LoVo (cell line): ENCODE data around the gene RIC3.

Experiments used
- DNase-seq: peaks from one replicate; pipeline ENCODE4 v3.0.0-alpha.2; 2016; ENCODE audit warnings: low spot score

The RIC3 gene

GRCh38 chr11:8086001-8086479 is 82.8 kb downstream of the RIC3 start:
- DNase-seq: no peak

DNA sequence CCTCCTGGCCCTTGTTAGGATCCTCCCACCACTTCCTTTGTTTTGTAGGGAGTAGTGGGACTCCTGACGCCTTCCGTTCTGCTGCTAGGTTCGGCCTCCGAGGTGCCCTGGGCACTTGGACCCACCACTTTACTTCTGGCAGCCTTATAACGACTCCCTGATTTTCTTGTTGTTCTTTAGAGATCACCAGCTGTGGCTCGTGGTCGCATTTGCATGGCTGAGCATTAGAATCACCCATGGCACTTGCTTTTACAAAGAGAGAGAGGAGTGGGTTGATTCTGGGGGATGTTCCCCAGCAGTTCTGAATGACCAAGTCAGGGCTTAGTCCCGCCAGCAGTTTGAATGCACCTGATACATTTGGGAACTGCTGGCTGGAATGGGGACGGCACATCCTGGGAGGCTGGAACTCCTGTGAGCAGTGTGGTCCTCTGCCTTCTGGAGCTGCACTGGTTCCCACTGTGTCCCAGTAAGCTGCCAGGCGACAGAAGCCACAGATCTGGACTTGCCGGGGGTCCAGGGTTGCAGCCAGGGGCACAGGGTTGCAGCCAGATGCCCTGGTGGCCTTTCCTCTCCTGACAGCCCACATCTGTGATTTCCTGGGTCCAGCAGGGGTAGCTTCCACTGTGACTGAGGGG is 83.7 kb downstream of the RIC3 start:
- DNase-seq: no peak

DNA sequence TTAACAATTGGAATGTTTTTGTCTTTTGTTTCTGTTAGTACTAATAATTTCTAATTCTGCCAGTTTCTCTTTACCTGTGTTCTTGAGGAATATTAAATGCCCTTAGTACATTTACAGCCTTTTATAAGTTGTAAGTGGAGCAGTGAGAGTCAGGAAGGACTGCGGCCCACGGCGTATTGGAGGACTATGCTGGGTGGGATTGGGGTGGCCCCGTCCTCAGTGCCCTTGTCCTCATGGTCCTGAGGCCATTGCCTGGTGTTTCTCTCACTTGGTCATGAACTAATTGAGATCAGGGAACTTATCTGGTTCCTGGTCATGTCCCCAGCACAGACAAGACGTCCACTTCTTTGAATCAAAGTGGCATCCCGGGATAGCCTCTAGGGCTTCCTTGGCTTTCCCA is 84.5 kb downstream of the RIC3 start:
- DNase-seq: no peak

- DNase-seq: no peak
These were observed 84.9 kb downstream of the RIC3 start for GRCh38 chr11:8083871-8084281.

GRCh38 chr11:8083088-8083395 is 85.8 kb downstream of the RIC3 start:
- DNase-seq: no peak

GRCh38 chr11:8082391-8083087 is 86.3 kb downstream of the RIC3 start:
- no peak for DNase-seq

- no peak for DNase-seq
These were observed 87.1 kb downstream of the RIC3 start for GRCh38 chr11:8081591-8082250.

- no peak for DNase-seq
These were observed 87.9 kb downstream of the RIC3 start, which contains the start of gene TUB for GRCh38 chr11:8080674-8081590. TSS of gene TUB (plus strand) at chr11:8081211. CDS start at chr11:8081511, 300 bp downstream.

- DNase-seq: no peak
These were observed 88.7 kb downstream of the RIC3 start for GRCh38 chr11:8080069-8080670.

- DNase-seq: no peak
These were observed 89.6 kb downstream of the RIC3 start for GRCh38 chr11:8079111-8079675.

DNA sequence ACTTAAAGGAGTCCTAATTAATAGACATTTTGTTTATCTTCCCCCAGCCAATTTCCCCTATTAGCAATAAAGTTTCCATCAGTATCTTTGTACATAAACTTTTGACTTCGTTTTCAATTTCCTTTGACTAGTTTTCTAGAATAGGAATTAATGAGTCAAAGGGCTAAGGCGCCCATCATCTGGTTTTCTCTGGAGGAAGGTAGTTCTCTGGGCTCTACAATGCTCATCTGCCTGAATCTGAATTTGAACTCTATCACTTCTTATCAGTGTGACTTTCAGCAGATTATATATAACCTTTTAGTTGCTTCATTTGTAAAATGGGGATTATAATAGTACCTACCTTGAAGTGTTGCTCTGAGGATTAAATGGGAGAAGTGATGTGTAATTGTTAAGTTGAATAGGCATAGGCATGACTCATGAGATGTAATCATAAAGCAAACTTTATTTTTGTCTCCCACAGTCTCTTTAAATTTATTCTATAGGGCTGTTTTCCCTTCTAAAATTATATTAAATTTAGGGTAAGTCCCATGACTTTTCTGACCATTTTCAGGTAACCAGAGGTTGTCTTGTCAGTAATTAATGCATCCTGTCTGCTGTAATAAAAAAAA is 93.6 kb downstream of the RIC3 start:
- no peak for DNase-seq

DNA sequence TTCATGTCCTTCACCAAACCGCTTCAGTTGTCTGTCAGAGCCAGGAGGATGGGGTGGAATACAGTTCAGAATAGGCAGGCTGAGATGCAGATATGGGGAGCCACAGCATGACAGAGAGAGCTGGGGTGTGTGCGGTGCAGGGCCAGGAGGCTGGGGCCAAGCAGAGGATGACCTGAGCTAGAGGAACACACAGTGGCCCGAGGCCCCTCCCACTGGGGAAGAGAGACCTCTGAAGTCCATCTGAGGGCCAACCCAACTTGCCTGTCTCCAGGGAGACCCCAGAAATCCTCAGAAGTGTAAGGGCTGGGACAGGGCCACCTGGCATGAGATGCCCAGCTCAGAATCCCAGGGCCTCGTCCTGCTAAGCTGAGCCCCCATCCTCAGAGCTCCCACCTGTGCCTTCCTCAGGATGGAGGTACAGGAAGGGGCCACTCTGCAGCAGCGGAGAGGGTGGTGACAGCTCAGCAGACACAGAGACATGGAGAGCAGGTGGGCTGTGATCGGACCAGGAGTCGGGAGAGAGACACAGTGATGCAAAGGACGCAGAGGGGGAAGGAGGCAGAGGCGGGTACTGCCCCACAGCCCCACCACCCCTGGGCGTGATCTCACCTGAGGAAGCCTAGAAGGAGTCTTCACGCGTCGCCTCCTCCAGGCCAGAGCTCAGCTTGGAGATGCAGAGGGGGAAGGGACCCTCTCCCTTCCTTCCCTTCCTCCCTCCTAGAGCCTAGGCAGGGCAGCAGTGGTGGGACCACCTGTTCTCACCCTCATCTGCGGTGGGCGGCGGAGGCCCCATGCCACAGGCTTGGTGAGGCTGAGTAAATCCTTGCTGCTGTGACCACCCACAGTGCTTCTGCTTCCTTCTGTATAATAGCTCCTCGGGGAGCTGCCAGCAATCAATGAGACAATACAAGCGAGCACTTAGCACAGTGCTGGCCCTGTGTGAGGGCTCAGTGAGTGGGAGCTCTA is 96.9 kb downstream of the RIC3 start:
- no peak for DNase-seq

DNA sequence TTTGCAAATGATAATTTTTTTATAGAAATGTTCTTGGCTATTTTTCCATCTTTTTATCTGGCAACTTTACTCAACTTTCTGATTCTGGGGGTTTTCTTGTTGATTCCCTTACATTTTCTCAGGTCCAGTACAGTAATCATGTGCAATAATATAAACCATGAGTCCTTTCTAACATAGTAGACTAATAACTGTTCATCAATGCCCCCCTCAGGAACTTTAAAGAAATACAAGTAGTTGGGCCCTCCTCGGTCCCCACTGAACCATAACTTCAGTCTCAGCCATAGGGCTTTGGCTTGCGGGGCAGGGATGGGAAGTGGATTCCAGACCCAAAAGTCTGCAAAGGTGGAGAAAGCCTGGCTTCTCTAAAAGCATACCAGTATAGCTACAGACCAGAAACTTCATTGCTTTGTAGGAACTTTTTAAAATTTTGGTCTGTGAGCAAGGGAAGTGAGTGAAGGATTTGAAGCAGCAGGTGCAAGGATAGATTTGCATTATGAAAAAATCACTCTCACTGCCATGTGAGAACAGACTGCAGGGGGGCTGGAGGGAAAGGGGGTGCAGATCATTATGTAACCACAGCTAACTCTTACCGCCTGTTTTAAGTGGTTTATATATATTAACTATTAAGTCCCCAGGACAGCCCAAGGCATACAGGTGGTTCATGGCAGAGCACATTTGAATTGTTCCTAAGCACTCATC is 98.3 kb downstream of the RIC3 start:
- DNase-seq: peak; percentile 11

DNA sequence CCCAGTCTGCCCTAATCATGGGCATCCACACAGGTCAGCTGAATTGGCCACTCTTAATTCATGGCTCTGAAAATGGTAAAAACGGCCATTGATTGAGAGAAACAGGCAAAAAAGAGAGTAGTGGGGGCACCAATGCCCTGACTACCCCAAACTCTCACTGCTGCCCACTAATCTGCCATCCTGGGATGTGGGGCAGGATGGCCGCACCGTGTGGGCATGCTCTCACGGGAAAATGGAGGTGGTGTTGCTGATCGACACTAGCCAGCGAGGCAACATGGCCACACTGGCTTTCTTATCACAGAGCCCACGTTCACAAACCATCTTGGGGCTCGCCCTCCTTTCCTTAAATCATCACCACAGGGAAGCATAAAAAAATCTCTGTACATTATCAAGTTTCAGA is 99.1 kb downstream of the RIC3 start:
- DNase-seq: no peak

DNA sequence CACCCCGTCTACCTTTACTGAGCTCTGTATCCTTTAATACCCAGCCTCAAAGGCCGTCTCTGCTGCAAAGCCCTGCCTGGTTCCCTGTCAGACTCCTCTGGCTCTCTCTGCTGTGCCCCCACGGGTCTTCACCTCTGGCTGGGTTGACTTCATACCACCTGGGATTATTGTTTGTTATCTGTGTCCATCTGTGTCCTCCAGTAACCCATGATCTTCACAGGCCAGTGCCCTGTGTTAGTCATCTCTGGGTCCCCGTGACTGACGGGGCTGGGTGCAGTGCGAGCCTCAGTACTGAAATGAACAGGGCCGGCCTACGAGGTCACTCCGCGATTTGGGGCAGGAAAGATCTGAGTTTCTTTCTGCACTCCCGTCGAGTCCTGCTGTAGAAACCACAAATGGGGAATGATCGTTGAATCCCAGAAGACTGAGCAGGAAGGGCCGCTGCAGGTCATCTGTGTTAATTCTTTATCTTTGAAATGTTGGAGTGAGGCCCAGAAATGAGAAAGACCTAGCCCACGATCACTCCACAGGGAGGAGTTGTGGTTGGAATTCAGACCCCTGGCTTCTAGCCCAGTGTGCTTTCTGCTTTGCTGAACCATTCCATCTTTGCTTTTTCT is 100.1 kb downstream of the RIC3 start:
- DNase-seq: peak; percentile 65

- DNase-seq: no peak
These were observed 100.8 kb downstream of the RIC3 start for GRCh38 chr11:8067929-8068575.

GRCh38 chr11:8067567-8067928 is 101.3 kb downstream of the RIC3 start:
- DNase-seq: no peak

- no peak for DNase-seq
These were observed 101.8 kb downstream of the RIC3 start for GRCh38 chr11:8066911-8067455.
